Measurements from ENCODE around the gene ODAD3.
"Not testable (repeated sequence)": the region's sequence is repeated elsewhere in the genome, so short reads cannot be mapped to it uniquely, and the experiment has no call there.

The ODAD3 gene

DNA sequence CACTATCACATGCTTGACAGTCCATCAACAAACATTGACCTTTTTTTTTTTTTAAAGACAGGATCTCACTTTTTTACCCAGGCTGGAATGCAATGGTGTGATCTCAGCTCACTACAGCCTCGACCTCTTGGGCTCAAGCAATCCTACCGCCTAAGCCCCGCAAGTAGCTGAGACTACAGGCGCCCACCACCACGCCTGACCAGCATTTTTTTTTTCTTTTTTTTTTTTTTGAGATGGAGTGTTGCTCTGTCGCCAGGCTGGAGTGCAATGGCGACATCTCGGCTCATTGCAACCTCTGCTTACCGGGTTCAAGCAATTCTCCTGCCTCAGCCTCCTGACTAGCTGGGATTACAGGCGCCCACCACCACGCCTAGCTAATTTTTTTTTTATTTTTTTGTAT lies 24.0 kb upstream of the ODAD3 start:
- not testable (repeated sequence) for DNase-seq

DNA sequence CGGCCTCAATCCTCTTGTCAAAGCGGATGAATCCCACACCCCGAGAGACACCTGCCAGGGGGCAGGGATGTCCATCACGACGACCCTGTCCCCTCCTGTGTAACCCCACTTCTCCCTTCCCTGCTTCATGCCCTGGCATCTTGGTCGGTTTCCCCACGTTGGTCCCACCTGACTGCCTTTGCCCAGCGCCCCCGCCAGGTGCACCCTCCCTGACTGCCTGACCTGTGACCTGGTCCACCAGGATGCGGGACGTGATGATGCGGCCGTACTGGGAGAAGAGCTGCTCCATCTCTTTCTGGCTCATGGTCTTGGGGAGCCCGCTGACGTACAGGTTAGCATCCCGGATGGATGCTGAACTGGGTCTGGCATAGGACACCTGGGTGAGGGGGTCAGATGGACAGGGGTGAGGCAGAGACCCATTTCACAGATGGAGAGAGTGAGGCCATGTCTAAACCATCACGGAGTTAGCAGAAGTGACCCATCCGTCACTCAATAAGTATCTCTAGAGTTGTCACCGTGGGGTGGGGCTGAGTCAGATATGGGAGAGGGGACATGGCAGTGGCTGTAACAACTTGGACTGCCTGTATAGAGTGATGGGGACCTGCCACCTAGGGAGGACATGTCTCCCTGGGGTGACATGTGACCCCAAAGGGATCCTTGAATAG lies 23.4 kb upstream of the ODAD3 start:
- DNase-seq, result no peak

DNA sequence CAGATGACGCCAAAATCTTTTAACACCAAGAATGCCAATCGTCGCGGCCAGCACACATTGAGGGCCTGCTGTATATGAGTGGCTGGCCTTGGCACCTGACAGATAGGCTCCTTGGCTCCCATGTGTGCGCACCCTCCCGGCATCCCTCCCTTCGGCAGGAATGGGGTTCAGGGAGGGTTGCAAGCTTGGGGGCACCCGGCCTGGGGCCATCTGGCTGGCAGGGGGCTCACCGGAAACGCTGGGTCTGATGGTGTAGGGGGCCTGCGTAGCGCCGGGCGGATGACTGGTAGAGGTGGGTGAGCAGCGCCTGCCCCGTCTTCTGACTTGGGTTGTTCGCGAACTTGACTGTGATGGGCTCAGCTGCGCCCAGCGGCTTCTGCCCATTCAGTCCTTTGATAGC lies 22.9 kb upstream of the ODAD3 start:
- DNase-seq, result no peak

DNA sequence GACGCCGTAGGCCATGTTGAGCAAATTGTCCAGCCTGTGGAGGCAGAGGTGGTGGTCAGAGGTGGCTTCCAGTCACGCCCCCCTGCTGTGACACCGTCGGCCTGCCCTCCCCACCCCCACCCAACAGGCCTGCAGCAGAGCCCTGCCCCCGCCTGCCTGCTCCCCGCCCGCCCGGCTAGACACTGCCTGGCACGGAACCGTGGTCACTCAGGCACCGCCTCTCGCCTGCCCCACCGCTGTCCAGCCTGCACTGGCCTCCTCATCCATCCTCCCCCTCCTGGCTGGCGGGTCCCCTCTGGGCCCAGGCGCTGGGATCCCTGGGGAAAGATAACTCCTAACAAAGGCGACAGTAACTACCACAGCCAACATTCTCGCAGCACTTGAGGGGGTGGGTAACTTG lies 22.2 kb upstream of the ODAD3 start:
- peak; percentile 51 for DNase-seq

DNA sequence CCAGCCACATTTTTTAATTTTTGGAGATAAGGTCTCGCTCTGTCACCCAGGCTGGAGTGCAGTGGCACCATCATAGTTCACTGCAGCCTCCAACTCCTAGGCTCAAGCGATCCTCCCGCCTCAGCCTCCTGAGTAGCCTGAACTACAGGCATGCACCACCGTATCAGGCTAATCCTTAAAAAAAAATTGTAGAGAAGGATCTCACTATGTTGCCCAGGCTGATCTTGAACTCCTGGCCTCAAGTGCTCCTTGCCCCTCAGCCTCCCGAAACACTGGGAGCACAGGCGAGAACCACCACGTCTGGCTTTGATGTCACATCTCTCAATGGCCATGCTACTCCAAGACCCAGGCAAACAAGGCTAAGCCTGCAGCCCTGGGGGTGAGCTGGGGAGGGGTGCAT lies 21.7 kb upstream of the ODAD3 start:
- DNase-seq, result no peak

DNA sequence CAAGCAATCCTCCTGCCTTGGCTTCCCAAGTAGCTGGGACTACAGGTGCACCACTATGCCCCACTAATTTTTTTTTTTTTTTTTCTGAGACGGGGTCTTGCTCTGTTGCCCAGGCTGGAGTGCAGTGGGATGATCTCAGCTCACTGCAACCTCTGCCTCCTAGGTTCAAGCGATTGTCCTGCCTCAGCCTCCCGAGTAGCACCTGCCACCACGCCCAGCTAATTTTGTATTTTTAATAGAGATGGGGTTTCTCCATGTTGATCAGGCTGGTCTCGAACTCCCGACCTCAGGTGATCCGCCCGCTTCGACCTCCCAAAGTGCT lies 20.3 kb upstream of the ODAD3 start:
- DNase-seq, result not testable (repeated sequence)

DNA sequence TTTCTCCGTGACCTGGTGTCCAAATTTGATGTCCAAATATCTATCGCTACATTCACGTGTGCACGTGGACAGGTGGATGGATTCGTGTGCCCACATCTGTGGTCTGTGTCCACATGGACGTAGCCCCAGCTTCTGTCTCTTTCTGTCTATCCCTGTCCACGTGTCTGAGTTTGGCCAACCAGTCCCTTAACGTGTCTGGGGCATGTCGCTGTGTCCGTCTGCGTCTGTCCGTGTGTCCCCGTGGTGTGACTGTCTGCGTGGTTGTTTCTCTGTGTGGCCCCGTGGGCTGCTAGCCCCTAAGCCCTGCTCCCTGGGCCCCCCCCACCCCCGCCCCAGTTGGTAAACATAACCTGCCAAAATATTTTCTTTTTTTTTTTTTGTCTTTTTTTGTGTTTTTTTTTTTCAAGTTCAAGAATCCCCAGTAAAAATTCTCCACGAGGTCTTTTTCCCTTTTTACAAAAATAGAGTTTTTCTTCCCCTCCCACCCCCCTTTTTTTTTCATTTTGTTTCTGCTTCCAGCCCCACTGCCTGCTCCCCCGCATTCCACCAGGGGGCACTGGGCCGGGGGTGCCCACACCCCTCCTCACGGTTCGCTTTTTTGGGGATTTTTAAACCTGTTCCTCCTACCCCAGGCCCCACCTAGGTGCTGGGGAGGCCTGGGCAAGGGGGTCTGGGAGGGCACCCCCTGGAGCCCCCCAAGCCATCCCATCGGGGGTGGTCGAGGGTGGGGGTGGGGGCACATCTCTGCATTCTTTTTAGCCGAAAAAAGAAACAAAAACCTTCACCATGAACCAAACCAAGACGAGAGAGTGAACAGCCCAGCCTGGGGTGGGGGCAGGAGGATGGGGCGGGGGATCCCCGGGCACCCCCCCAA lies 18.8 kb upstream of the ODAD3 start:
- DNase-seq, result peak; percentile 53

DNA sequence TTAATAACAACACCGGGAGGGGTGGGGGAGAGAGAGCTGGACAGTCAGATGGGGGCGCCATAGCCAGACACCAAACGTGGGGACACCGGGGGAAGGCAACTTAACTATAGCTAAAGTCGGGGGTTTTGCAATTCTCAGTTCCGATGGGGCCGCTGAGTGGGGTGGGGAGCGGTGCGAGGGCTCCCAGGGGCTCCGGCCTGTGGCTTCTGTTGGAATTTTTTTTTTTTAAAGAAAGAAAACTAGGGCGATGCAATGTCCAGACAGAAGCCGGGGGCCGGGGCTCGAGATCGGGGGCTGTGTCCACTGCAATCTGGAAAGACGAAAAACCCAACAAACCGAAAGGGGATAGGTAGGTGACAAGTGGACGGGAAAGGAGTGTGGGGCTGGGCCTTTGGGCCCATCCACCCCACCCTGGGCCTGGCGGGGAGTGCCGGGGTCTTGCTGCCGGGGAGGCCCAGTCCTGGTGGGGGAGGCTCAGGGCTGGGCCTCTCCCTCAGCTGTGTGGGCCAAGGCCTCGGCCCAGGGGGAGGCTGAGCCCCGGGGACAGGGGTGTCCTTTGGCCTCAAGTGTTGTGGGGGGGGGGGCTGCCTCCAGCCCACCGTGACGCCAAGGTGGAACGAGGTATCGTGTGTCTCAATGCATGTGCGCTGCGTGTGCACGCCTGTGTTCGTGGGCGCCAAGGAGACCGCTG lies 17.8 kb upstream of the ODAD3 start:
- DNase-seq, result no peak

DNA sequence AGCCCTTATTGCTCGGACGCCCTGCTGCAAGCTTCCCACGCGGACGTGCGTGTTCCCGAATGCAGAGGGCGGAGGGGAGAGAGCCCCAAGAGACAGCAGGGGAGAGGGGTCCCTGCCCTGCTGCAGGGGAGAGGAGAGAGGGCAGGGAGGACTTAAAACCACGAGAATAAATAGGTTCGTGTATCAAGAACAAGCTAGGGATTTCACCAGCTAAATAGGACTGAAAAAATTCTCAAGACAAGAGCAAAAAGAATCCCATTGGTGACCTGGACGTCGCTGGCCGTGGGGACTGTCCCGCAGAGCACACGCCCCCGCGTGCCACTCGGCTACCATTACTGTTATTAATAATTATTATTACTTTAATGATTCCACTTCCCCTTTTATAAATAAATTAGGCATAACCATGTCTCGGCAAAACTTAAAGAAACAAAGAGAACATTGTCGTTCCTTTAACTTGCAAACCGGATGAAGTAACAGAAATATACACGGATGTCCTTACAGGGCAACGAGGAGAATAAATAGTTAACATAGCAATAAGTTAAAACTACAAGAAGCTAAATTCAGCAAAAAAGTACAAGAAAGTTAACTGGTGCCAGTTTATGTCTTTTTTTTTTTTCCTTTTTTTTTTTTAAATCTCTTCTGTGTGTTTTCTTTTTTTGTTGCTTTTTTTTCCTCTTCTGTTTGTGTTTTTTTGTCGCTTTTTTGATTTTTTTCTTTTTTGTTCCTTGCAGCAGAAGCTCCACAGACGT lies 17.1 kb upstream of the ODAD3 start:
- DNase-seq, result peak; percentile 58

DNA sequence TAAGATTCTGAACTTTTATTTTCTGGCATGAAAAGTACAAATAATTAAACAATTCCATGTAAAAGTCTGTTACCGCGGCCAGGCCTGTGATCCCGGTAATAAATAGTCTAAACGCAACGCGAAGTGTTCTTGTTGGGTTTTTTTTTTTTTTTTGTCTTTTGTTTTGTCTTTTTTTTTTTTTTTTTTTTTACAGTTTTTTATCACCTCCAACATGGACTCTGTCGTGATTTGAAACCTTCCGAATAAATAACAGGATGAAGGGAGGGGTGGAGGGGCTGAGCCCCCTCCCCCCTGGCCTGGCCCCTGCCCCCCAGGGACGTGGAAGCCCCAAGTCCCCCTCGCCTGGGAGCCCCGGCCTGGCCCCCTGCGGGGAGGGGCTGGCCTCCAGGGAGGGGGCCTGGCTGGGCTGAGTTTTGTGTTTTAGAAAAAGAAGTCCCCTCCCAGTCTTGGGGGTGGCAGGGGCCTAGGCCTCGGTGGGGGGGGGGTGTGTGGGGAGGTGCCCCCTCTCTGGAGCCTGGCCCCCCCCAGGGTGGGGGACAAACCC lies 16.5 kb upstream of the ODAD3 start:
- no peak for DNase-seq

DNA sequence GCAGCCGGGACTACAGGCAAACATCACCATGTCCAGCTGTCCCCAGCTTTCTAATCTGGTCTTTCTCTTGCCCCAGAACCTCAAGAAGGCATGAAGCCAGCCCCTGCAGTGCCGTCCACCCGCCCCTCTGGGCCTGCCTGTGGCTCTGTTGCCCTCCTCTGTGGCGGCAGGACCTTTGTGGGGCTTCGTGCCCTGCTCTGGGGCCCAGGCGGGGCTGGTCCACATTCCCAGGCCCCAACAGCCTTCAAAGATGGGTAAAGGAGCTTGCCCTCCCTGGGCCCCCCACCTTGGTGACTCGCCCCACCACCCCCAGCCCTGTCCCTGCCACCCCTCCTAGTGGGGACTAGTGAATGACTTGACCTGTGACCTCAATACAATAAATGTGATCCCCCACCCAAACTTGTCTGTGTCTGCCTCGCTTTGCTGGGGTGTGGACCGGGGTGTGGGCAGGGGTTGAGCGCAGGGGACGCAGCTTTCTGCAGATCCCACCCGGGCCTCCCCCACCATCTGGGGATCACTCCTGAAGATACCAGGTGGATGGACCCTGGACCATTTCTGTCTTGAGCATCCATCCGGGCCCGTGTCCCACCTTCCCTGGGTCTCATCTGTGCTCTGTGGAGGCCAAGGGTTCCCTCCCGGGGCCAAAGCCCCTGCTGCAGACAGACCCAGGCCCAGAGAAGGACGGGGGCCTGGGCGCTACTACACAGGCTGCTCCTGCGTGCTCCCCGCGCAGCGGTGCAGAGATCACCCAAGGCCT lies 15.8 kb upstream of the ODAD3 start:
- DNase-seq, result no peak

DNA sequence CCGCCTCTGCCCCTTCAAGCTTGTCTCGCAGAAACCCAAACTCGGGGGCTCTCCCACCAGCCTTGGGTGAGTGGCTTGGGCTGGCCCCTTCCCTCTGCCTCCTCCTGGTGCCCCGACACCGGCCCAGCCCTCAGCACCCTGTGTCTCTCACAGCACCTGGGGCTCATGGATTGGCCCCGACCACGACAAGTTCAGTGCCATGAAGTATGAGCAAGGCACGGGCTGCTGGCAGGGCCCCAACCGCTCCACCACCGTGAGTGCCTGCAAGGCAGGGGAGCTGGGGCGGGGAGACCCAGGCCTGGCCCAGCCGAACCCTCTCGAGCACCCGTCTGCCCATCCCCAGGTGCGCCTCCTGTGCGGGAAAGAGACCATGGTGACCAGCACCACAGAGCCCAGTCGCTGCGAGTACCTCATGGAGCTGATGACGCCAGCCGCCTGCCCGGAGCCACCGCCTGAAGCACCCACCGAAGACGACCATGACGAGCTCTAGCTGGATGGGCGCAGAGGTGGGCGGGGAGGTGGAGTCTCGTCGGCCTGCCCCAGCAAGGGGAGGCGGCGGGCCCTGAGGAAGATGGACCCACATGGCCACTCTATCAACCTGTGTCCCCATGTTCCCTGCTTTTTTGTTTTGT lies 14.1 kb upstream of the ODAD3 start:
- DNase-seq, result no peak

DNA sequence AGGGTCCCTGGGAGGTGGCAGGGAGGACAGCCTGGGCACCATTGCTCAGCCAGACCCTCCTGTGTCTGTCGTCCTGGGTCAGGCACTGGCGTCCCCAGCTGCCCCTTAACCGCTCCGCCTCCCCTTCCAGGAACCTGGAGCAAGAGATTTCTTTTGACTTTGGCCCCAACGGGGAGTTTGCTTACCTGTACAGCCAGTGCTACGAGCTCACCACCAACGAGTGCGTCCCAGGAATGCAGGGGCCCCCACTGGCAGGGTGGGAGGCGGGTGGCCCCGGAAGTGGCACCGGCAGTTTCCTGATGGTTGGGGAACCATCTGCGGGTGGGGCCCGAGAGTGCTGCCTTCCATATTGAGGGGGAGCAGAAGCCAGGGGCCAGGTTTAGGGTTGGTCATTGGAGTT lies 13.5 kb upstream of the ODAD3 start:
- DNase-seq, result no peak

DNA sequence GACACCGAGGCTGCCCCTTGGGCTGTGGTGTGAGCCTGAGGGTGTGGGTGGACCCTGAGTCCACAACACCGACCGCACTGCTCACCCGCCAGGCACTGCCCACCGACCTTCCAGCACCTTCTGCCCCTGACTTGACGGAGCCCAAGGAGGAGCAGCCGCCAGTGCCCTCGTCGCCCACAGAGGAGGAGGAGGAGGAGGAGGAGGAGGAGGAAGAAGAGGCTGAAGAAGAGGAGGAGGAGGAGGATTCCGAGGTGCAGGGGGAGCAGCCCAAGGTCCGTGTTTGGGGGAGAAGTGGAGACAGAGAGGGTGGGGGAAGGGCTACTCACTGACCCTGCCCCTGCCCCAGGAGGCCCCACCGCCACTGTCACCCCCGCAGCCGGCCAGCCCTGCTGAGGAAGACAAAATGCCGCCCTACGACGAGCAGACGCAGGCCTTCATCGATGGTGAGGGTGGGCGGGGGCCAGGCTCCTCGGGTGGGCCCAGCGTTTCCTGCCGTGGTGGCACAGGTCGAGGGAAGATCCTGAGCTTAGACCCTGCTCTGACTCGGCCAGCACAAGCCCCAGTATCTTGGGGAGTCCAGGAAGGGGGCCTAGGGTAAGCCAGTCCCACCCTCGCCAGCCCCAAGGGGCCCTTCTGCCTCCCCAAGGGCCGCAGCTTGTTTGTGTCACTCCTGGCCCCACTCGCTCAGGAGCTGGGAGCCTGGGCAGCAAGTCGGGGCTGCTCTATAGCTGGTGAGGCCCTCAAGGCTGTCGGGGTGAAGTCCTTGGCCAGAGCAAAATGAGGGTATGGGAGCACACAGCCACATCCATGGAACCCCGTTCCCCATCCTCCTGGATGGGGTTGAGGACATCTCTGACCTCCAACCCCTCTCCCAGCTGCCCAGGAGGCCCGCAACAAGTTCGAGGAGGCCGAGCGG lies 12.7 kb upstream of the ODAD3 start:
- no peak for DNase-seq

DNA sequence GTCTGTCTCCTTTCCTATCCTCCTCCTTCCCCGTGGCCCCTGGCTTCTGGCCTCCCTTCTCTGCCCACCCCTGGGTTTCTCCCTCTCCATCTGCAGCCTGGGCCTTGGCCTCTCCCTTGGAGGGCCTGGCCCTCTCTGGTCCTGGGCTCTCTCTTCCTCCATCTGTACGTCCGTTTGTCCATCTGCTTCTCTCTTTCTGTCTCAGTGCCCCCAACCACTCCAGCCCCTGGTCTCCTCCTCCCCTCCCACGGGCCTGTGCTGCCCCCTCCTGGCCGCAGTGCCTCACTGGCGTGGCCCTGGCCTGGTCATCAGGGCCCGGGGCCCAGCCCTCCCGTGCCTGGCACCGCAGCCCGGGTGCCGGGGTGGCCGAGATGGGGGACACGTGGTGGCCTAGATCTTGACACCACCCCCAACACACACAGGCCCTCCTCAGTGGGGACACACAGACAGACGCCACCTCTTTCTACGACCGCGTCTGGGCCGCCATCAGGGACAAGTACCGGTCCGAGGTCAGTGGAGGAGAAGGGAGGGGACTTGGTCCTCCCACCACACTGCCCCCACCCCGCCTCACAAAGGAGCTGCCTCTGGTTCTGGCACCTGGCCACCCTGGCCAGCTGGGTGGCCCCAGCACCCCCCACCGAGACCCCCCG lies 11.9 kb upstream of the ODAD3 start:
- peak; percentile 85 for DNase-seq

DNA sequence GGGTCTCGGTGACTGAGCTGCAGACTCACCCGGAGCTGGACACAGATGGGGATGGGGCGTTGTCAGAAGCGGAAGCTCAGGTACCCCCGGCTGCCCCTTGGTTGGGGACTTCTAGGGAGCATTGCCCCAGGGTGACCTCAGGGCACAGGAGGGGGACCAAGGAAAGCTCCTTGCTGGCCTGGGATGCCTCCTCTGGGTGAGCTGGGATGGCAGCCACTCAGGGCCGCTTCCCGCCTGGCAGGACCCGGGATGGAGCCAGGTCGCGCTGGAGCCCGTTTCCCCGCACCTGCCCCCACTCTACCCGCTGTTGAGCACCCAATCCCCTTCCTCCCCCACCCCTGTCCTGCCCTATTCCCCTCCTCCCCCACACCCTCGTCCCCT lies 11.3 kb upstream of the ODAD3 start:
- DNase-seq, result no peak

DNA sequence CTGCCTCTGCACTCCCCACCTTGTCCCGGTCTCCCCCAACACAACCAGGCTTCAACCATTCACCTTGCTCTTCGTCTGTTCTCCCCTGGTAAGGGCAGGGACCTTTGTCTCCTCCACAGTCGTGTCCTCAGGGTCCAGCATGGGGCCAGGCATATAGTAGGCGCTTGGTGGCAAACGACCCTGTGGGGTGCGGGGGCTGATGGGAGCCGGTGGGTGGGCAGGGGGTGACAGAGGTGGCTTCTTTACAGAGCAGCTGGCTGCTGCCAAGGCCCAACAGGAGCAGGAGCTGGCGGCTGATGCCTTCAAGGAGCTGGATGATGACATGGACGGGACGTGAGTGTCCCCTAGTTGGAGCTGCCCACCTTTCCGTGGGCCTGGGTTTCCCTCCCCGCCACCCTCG lies 10.2 kb upstream of the ODAD3 start:
- no peak for DNase-seq

DNA sequence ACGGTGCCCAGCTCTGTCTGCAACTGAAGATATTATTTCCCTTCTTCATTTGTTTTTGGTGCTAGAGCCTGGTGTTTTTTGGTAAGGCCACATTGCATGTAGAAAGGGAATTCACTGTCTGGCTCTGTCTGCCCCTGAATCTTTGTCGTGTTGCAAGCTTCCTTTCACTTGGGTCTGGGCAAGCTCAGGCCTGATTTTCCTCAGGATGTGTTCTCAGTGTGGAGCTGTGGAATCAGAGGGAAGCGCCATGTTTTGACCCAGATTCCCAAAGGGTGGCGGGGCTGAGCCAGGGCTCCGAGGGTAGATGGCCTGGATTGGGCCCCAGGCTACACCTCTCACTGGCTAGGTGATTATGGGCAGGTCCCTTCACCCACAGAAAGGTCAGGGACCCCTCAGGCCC lies 9.1 kb upstream of the ODAD3 start:
- DNase-seq, result no peak

DNA sequence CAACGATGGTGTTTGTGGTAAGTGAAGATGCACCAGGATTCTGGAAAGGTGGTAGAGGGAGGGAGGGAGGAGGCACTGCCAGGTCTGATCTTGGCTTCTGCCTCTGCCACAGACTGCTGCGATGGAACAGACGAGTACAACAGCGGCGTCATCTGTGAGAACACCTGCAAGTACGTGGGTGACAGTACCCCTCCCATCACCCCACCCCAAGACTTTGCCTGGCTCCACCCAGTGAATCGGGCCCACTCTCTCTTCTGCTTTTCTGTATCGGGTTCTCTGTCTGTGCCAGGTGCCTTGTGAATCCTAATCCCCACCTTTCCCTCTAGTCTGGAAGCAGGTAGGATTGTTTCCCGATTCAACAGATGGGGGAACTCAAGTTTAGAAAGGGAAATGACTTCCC lies 3.0 kb upstream of the ODAD3 start:
- no peak for DNase-seq

DNA sequence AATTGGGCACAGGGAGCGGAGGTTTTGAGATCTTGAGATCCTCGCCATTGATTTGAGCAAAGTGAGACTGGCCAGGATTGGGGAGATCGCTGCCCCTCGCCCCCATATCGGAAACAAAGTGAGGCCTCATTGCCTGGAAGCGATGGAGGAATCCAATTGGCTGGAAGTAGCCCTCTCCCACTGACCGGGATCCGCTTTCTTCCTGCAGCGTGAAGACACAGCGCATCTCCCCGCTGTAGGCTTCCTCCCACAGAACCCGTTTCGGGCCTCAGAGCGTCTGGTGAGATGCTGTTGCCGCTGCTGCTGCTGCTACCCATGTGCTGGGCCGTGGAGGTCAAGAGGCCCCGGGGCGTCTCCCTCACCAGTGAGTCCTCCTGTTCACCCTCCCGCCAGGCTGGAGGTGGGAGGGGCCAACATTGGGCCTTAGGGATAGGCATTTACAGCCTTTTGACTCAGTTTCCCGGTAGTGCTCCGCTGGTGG lies 952 bp upstream of the ODAD3 start:
- peak; percentile 83 for DNase-seq
